ENCODE measurements around the gene METTL21A. TPM values are rescaled to one million over a fixed set of nuclear protein-coding genes. Genes with fewer than 3 reads are reported as not detected.

Gene METTL21A
- total RNA-seq, 4 donors from 2014 or later, result 0.77 to 32.3 (median 11.6) TPM

DNA sequence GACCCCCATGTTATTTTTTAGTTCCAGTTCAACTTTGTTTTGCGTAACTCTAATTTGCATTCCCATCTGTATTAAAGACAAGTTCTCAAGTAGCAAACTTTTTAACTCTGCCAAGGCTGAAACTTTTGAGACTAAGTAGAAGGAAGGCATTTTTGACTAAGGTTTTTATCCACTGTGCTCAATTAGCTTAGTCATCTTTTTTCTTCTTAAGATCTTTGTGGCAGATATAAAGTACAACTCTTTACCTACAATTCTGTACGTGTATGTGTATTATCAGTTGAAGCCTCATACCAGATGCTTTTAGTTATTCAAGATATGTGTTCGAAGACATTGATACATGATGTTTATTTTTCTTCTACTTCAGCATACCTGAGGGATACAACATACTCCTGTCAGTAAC is 53.8 kb downstream of the METTL21A start:
- H3K9me3 ChIP-seq, result no peaks in the 10 kb centered on the region
- H3K36me3 ChIP-seq, result no peaks in the 10 kb centered on the region
- no peak overlapping the region for H3K27ac ChIP-seq
- no peaks in the 10 kb centered on the region for H3K4me1 ChIP-seq
- no peak for DNase-seq
- H3K4me3 ChIP-seq, result no peak overlapping the region
- TF ChIP-seq POLR2A (IDR thresholded peaks at IDR 0.05), result no peak
- TF ChIP-seq, protein P1, sequence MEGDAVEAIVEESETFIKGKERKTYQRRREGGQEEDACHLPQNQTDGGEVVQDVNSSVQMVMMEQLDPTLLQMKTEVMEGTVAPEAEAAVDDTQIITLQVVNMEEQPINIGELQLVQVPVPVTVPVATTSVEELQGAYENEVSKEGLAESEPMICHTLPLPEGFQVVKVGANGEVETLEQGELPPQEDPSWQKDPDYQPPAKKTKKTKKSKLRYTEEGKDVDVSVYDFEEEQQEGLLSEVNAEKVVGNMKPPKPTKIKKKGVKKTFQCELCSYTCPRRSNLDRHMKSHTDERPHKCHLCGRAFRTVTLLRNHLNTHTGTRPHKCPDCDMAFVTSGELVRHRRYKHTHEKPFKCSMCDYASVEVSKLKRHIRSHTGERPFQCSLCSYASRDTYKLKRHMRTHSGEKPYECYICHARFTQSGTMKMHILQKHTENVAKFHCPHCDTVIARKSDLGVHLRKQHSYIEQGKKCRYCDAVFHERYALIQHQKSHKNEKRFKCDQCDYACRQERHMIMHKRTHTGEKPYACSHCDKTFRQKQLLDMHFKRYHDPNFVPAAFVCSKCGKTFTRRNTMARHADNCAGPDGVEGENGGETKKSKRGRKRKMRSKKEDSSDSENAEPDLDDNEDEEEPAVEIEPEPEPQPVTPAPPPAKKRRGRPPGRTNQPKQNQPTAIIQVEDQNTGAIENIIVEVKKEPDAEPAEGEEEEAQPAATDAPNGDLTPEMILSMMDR (IDR thresholded peaks at IDR 0.05), result no peak
- intact Hi-C loops (cut with DNase I; ENCODE audit: low total_unique reads), result no loop called here
- no peaks in the 10 kb centered on the region for H3K27me3 ChIP-seq

DNA sequence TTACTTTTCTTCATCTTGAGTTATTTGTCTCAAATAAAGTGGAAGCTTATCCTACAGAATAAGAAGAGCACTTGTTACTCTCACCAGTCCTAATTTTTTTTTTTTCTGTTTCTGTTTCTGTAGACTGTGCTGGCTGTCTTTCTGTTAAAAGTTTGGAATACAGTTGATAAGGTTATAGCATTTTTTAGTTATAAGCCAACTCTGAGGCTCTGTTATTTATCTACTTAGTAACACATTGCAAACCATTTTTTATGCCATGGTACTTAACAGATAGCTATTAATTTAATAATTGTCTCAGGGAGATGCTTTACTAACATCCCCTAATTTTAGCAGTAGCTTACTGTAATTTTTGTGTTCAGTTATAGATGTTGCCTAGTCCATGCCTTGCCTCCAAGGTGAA is 57.5 kb downstream of the METTL21A start:
- H3K36me3 ChIP-seq, result no peaks in the 10 kb centered on the region
- no peak overlapping the region for H3K27ac ChIP-seq
- H3K4me3 ChIP-seq, result no peak overlapping the region
- no peaks in the 10 kb centered on the region for H3K9me3 ChIP-seq
- TF ChIP-seq, protein P1 (IDR thresholded peaks at IDR 0.05), result no peak
- TF ChIP-seq POLR2A (IDR thresholded peaks at IDR 0.05), result no peak
- no peaks in the 10 kb centered on the region for H3K27me3 ChIP-seq
- DNase-seq, result no peak
- H3K4me1 ChIP-seq, result no peaks in the 10 kb centered on the region
- intact Hi-C loops (cut with DNase I; ENCODE audit: low total_unique reads), result no loop called here

DNA sequence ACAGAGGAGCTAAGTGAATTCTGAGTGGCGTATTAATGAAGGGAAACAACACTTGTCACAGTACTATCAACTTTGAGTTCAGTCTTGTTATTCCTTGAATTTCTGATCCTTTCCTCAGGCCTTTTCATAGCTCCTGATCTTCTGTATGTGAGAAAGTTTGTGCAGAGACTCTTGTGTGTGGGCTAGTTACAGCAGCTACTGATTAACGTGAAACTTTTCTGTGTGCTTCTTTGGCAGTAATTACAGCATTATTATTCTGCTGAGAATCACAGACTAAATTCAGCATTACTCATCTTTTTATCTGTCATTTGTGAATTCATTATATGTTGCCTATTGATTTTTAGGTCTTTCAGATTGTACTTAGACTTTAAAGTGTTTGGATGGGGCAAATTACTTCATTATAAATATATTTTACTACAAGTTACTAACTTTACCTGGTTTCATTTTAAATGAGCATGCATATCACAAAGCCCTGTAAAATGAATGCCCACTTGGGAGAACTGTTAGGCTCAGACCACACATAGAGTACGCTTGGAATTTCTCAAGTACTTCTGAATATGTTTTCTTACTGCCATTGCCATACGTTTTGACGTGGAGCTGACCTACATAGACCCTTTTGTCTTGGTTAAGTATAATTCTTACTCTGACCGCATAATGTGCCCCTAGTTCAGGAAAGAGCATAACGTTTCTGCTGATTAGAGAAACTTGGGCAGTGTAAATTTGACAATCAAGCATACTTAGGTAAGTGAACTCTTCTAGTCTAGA is 59.3 kb downstream of the METTL21A start:
- no peak for TF ChIP-seq POLR2A (IDR thresholded peaks at IDR 0.05)
- TF ChIP-seq, protein P1 (IDR thresholded peaks at IDR 0.05), result no peak
- H3K9me3 ChIP-seq, result no peaks in the 10 kb centered on the region
- intact Hi-C loops (cut with DNase I; ENCODE audit: low total_unique reads), result no loop called here

More for the DNA sequence above, 59.3 kb downstream of the METTL21A start:
- Histone ChIP-seq H3K27me3 (no peaks in the 10 kb centered on the region), H3K36me3 (no peaks in the 10 kb centered on the region), H3K27ac (no peak overlapping the region), H3K4me1 (no peaks in the 10 kb centered on the region), H3K4me3 (no peak overlapping the region)
- DNase-seq, result no peak

Small RNAs within 50 kb of the gene (small RNA-seq; reads per million reads assigned to genes)
- not detected for gene RPS29P9

Other genes with a start within 250 kb of the METTL21A start
- gene CREB1, start 95.4 kb downstream of the METTL21A start, total RNA-seq, result 10 to 100 TPM; 36.5 to 96.5 (median 71.7) TPM
- 10 to 100 TPM in 3 of 4 donors, 1 to 10 TPM in 1; 4.1 to 32.6 (median 15.7) TPM for gene CCNYL1, start 86.2 kb upstream of the METTL21A start, total RNA-seq
- 1 to 10 TPM; 3.8 to 8.1 (median 6.6) TPM for gene FZD5, start 144.5 kb upstream of the METTL21A start, total RNA-seq